Midbrain (tissue), 1 donor: ENCODE measurements around the gene LYZL1.
"Not testable (repeated sequence)": the region's sequence is repeated elsewhere in the genome, so short reads cannot be mapped to it uniquely, and the experiment has no call there.

Source experiments
- DNase-seq: peaks from one replicate; lab custom pipeline; 2025; lab: John Stamatoyannopoulos, UW

Gene LYZL1

DNA sequence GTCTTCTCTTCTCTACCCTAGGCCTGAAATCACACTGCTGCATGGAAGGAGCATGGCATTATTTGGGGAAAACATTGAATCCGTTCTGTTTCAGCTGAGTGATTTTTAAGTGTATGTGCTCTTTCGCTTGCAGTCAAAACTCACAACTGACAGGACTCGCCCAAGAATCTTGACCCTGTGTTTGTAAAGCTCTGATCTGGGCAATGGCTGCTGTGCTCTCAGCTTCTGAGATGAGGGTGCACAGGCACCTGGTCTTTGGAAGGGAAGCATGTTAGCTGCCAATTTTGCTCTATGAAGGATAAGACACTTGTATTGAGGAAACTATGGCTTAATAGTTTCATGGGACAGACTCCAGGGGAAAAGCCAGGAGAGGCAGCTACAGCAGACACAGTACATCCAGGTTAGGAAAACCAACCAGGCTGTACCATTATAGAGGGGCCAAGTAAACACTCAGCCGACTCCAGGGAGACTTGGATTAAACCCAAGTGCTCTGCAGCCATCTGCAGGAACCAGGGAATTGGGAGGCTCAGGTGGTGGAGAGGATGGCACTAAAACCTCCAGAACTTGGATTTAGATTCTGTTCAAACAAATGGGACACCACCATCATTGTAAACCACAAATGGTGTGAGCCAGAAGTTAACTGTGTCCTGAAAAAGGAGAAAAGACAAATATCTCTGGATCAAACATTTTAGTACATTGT, 43.3 kb downstream of the LYZL1 start:
- no peak for DNase-seq

GRCh38 chr10:29332761-29333148, 43.9 kb downstream of the LYZL1 start:
- DNase-seq: no peak

GRCh38 chr10:29337526-29337925, 48.7 kb downstream of the LYZL1 start:
- DNase-seq: not testable (repeated sequence)

- DNase-seq: no peak
Measured at GRCh38 chr10:29343607-29344038, 54.8 kb downstream of the LYZL1 start.

- no peak for DNase-seq
Measured at GRCh38 chr10:29344073-29344820, 55.4 kb downstream of the LYZL1 start.

GRCh38 chr10:29345144-29345909, 56.5 kb downstream of the LYZL1 start:
- no peak for DNase-seq

DNA sequence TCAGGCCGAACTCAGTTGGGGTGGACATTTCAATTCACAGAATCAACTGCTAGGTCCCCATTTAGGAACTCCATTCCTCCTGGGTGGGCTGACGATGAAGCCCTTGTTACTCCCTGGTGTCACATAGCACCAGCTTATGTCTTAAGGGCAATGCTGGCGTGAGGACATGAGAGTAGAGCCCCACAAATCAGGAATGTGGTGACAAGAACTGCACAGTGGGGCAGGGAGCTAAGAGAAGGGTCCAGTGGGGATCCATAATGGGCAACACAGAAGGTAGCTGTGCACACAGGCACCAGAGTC, 57.0 kb downstream of the LYZL1 start:
- no peak for DNase-seq

- DNase-seq: no peak
Measured at GRCh38 chr10:29346296-29347001, 57.6 kb downstream of the LYZL1 start.

DNA sequence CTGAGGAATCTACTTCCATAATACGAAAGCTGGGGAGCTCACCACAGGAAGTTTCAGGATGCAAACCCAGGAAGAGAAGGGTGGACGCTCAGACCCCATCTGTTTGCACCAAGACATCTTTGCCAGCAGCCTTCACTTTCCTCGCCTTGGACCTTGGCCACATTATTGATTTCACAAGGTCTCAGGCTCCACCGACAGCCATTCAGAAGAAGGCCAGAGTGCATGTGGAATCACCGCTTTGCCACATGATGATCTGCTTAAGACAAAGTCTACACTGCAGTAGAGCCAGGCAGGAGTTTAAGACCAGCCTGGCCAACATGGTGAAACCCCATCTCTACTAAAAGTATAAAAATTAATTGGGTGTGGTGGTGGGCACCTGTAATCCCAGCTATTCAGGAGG, 60.0 kb downstream of the LYZL1 start:
- no peak for DNase-seq

DNA sequence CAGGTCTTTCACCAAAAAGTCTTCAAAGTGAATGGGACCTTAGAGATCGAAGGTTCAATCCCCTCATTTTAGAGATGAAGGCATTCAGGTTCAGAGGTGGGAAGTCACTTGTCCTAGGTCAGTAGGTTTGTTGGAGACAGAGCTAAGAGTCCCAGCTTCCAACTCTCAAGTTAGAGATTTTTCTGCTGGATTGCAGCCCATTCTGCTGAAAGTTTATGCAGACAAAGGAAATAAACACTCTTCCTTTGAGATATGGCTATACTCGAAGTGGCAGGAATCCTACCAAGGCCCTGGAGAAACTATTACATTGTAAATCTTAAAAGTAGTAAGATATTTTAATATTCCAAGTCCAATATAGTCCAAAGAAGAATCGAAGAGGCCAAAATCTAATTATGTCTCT, 64.4 kb downstream of the LYZL1 start:
- DNase-seq: no peak

DNA sequence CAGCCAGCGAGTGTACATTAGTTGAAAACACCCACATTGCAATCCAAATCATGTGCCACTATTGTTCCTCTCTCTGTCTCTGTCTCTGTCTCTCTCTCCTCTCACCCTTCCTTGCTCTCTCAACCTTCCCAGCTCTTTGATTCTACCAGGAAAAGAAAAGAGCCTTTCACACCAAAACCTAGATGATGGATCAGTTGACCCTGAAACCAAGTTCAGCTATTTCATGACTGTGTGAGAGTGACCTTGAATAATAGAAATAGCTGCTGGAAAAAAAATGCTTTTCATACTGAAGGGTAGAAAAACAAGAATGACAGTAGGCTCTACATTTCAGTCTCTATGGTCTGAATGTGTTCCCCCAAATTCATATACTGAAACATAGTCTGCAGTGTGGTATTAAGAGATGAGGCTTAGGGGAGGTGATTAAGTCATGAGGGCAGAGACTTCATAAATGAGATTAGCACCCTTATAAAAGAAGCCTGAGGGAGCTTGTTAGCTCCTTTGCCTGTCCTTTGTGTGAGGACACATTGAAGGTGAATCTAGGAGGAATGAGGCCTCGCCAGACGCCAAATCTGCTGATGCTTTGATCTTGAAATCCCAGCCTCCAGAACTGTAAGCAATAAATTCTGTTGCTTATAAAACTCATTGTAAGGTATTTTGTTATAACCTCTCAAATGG, 65.2 kb downstream of the LYZL1 start:
- DNase-seq: no peak

- DNase-seq: no peak
Measured at GRCh38 chr10:29355411-29355991, 66.6 kb downstream of the LYZL1 start.

GRCh38 chr10:29356931-29357330, 68.1 kb downstream of the LYZL1 start:
- no peak for DNase-seq

GRCh38 chr10:29358010-29358616, 69.2 kb downstream of the LYZL1 start:
- DNase-seq: no peak

GRCh38 chr10:29360215-29360853, 71.5 kb downstream of the LYZL1 start:
- not testable (repeated sequence) for DNase-seq
